ENCODE results near the gene SMIM45.

The SMIM45 gene

GRCh38 chr22:41915035-41915785 is 36.7 kb upstream of the SMIM45 start, which contains the start of gene SHISA8:
TSS of gene SHISA8 (minus strand) at chr22:41915074. CDS start at chr22:41914667, 407 bp downstream.
- H3K9me3 ChIP-seq (ENCODE audit: control insufficient read depth in 2 of 2, insufficient read depth in 1 of 2, low read length in 1 of 2): peaks cover 0 to 4% of the 10 kb centered on the region in 2 donors
- H3K36me3 ChIP-seq (ENCODE audit: control insufficient read depth in 2 of 2, insufficient read depth in 2 of 2, low read length in 1 of 2): no peaks in the 10 kb centered on the region
- DNase-seq (ENCODE audit: low read depth in 6 of 9, low spot score in 9 of 9): peak in 6 of 9 donors; percentile 24 to 75 (median 51)
- H3K4me3 ChIP-seq (ENCODE audit: low read length in 2 of 2): peak within 1 kb of the TSS in 1 of 2 donors; percentile 48
- H3K27me3 ChIP-seq (ENCODE audit: control insufficient read depth in 2 of 2, insufficient read depth in 1 of 2, low read length in 1 of 2): peaks cover 91 to 98% of the 10 kb centered on the region in 2 donors
- WGBS: 10% methylated on average over 63 of the region's 63 CpGs
- no peak within 1 kb of the TSS for H3K27ac ChIP-seq (ENCODE audit: low read depth in 1 of 2, low read length in 1 of 2)
- H3K4me1 ChIP-seq (ENCODE audit: control insufficient read depth in 2 of 2, insufficient read depth in 2 of 2, low read length in 2 of 2): peaks cover 8 to 38% of the 10 kb centered on the region in 2 donors

- WGBS: 63% methylated on average over 11 of the region's 11 CpGs
- Histone ChIP-seq H3K9me3 (ENCODE audit: control insufficient read depth in 2 of 2, insufficient read depth in 1 of 2, low read length in 1 of 2) (peaks cover 0 to 8% of the 10 kb centered on the region in 2 donors), H3K27ac (ENCODE audit: low read depth in 1 of 2, low read length in 1 of 2) (no peak overlapping the region), H3K36me3 (ENCODE audit: control insufficient read depth in 2 of 2, insufficient read depth in 2 of 2, low read length in 1 of 2) (no peaks in the 10 kb centered on the region), H3K27me3 (ENCODE audit: control insufficient read depth in 2 of 2, insufficient read depth in 1 of 2, low read length in 1 of 2) (peaks cover 84 to 98% of the 10 kb centered on the region in 2 donors), H3K4me1 (ENCODE audit: control insufficient read depth in 2 of 2, insufficient read depth in 2 of 2, low read length in 2 of 2) (peaks cover 8 to 39% of the 10 kb centered on the region in 2 donors), H3K4me3 (ENCODE audit: low read length in 2 of 2) (no peak overlapping the region)
- no peak for DNase-seq (ENCODE audit: low read depth in 6 of 9, low spot score in 9 of 9)
Observed at GRCh38 chr22:41915786-41916493, 36.0 kb upstream of the SMIM45 start.

- DNase-seq (ENCODE audit: low read depth in 6 of 9, low spot score in 9 of 9): no peak
- Histone ChIP-seq H3K27me3 (ENCODE audit: control insufficient read depth in 2 of 2, insufficient read depth in 1 of 2, low read length in 1 of 2) (peaks cover 76 to 90% of the 10 kb centered on the region in 2 donors), H3K27ac (ENCODE audit: low read depth in 1 of 2, low read length in 1 of 2) (no peak overlapping the region), H3K4me1 (ENCODE audit: control insufficient read depth in 2 of 2, insufficient read depth in 2 of 2, low read length in 2 of 2) (peaks cover 8 to 36% of the 10 kb centered on the region in 2 donors), H3K4me3 (ENCODE audit: low read length in 2 of 2) (no peak overlapping the region), H3K9me3 (ENCODE audit: control insufficient read depth in 2 of 2, insufficient read depth in 1 of 2, low read length in 1 of 2) (peaks cover 0 to 9% of the 10 kb centered on the region in 2 donors), H3K36me3 (ENCODE audit: control insufficient read depth in 2 of 2, insufficient read depth in 2 of 2, low read length in 1 of 2) (no peaks in the 10 kb centered on the region)
- 89% methylated on average over 10 of the region's 10 CpGs for WGBS
Observed at GRCh38 chr22:41916745-41917358, 35.1 kb upstream of the SMIM45 start.

- Histone ChIP-seq H3K4me1 (ENCODE audit: control insufficient read depth in 2 of 2, insufficient read depth in 2 of 2, low read length in 2 of 2) (peaks cover 8 to 36% of the 10 kb centered on the region in 2 donors), H3K27ac (ENCODE audit: low read depth in 1 of 2, low read length in 1 of 2) (no peak overlapping the region), H3K36me3 (ENCODE audit: control insufficient read depth in 2 of 2, insufficient read depth in 2 of 2, low read length in 1 of 2) (no peaks in the 10 kb centered on the region), H3K27me3 (ENCODE audit: control insufficient read depth in 2 of 2, insufficient read depth in 1 of 2, low read length in 1 of 2) (peaks cover 70 to 85% of the 10 kb centered on the region in 2 donors), H3K9me3 (ENCODE audit: control insufficient read depth in 2 of 2, insufficient read depth in 1 of 2, low read length in 1 of 2) (peaks cover 0 to 9% of the 10 kb centered on the region in 2 donors), H3K4me3 (ENCODE audit: low read length in 2 of 2) (no peak overlapping the region)
- 85% methylated on average over 11 of the region's 11 CpGs for WGBS
- no peak for DNase-seq (ENCODE audit: low read depth in 6 of 9, low spot score in 9 of 9)
Observed at GRCh38 chr22:41917375-41917902, 34.5 kb upstream of the SMIM45 start.

GRCh38 chr22:41917903-41918791 is 33.8 kb upstream of the SMIM45 start:
- Histone ChIP-seq H3K4me1 (ENCODE audit: control insufficient read depth in 2 of 2, insufficient read depth in 2 of 2, low read length in 2 of 2) (peaks cover 8 to 36% of the 10 kb centered on the region in 2 donors), H3K4me3 (ENCODE audit: low read length in 2 of 2) (no peak overlapping the region), H3K27ac (ENCODE audit: low read depth in 1 of 2, low read length in 1 of 2) (no peak overlapping the region), H3K36me3 (ENCODE audit: control insufficient read depth in 2 of 2, insufficient read depth in 2 of 2, low read length in 1 of 2) (no peaks in the 10 kb centered on the region), H3K9me3 (ENCODE audit: control insufficient read depth in 2 of 2, insufficient read depth in 1 of 2, low read length in 1 of 2) (peaks cover 0 to 9% of the 10 kb centered on the region in 2 donors), H3K27me3 (ENCODE audit: control insufficient read depth in 2 of 2, insufficient read depth in 1 of 2, low read length in 1 of 2) (peaks cover 63 to 82% of the 10 kb centered on the region in 2 donors)
- no peak for DNase-seq (ENCODE audit: low read depth in 6 of 9, low spot score in 9 of 9)
- WGBS: 64% methylated on average over 23 of the region's 23 CpGs

- Histone ChIP-seq H3K9me3 (ENCODE audit: control insufficient read depth in 2 of 2, insufficient read depth in 1 of 2, low read length in 1 of 2) (peaks cover 0 to 9% of the 10 kb centered on the region in 2 donors), H3K27ac (ENCODE audit: low read depth in 1 of 2, low read length in 1 of 2) (peak overlapping the region in 1 of 2 donors; percentile 43), H3K27me3 (ENCODE audit: control insufficient read depth in 2 of 2, insufficient read depth in 1 of 2, low read length in 1 of 2) (peaks cover 50 to 81% of the 10 kb centered on the region in 2 donors), H3K36me3 (ENCODE audit: control insufficient read depth in 2 of 2, insufficient read depth in 2 of 2, low read length in 1 of 2) (no peaks in the 10 kb centered on the region), H3K4me1 (ENCODE audit: control insufficient read depth in 2 of 2, insufficient read depth in 2 of 2, low read length in 2 of 2) (peaks cover 8 to 36% of the 10 kb centered on the region in 2 donors), H3K4me3 (ENCODE audit: low read length in 2 of 2) (peak overlapping the region; percentile 42 to 51)
- WGBS: 4% methylated on average over 62 of the region's 62 CpGs
- peak in 5 of 9 donors; percentile 41 to 73 (median 53) for DNase-seq (ENCODE audit: low read depth in 6 of 9, low spot score in 9 of 9)
Observed at GRCh38 chr22:41919357-41920224, 32.4 kb upstream of the SMIM45 start.

- Histone ChIP-seq H3K9me3 (ENCODE audit: control insufficient read depth in 2 of 2, insufficient read depth in 1 of 2, low read length in 1 of 2) (peaks cover 0 to 9% of the 10 kb centered on the region in 2 donors), H3K36me3 (ENCODE audit: control insufficient read depth in 2 of 2, insufficient read depth in 2 of 2, low read length in 1 of 2) (no peaks in the 10 kb centered on the region), H3K27me3 (ENCODE audit: control insufficient read depth in 2 of 2, insufficient read depth in 1 of 2, low read length in 1 of 2) (peaks cover 46 to 80% of the 10 kb centered on the region in 2 donors), H3K27ac (ENCODE audit: low read depth in 1 of 2, low read length in 1 of 2) (no peak overlapping the region), H3K4me3 (ENCODE audit: low read length in 2 of 2) (peak overlapping the region in 1 of 2 donors; percentile 51), H3K4me1 (ENCODE audit: control insufficient read depth in 2 of 2, insufficient read depth in 2 of 2, low read length in 2 of 2) (peaks cover 8 to 32% of the 10 kb centered on the region in 2 donors)
- 53% methylated on average over 21 of the region's 21 CpGs for WGBS
- no peak for DNase-seq (ENCODE audit: low read depth in 6 of 9, low spot score in 9 of 9)
Observed at GRCh38 chr22:41920271-41920976, 31.5 kb upstream of the SMIM45 start.

Measured in thymus (tissue), 11 donors.